WERI-Rb-1 (cell line): Measurements from ENCODE around the gene PREPL.
"Not testable (repeated sequence)": the region's sequence is repeated elsewhere in the genome, so short reads cannot be mapped to it uniquely, and the experiment has no call there.

Experiments used
- DNase-seq: peaks from one replicate; pipeline ENCODE4 v3.0.0-alpha.2; 2020
- H3K27ac ChIP-seq: fragments of 250-450 bp; sonication (Bioruptor Pico); 2 replicates; pipeline ENCODE4 v1.5.1; 2020; ENCODE audit warnings: mild to moderate bottlenecking, moderate library complexity
- H3K27me3 ChIP-seq: fragments of 250-450 bp; sonication (Bioruptor Pico); 2 replicates; pipeline ENCODE4 v1.5.1; 2021; ENCODE audit warnings: mild to moderate bottlenecking, low read depth, moderate library complexity; ENCODE audit not compliant: insufficient read depth, severe bottlenecking
- H3K36me3 ChIP-seq: fragments of 250-450 bp; sonication (Bioruptor Pico); 2 replicates; pipeline ENCODE4 v1.5.1; 2020; ENCODE audit warnings: mild to moderate bottlenecking, moderate library complexity
- H3K4me3 ChIP-seq: 2 replicates; pipeline ENCODE4 v1.5.1; 2011; ENCODE audit warnings: low read depth, mild to moderate bottlenecking, control low read depth, low read length
- H3K9me3 ChIP-seq: fragments of 250-450 bp; sonication (Bioruptor Pico); 2 replicates; pipeline ENCODE4 v1.5.1; 2021; ENCODE audit warnings: mild to moderate bottlenecking, moderate library complexity; ENCODE audit not compliant: severe bottlenecking
- CTCF ChIP-seq: IDR thresholded peaks from 2 replicates; pipeline ENCODE4 v1.5.1; 2011; ENCODE audit warnings: low read depth, mild to moderate bottlenecking, control low read depth, inconsistent platforms, low read length

Gene PREPL

GRCh38 chr2:44315945-44316344 is 45.3 kb downstream of the PREPL start:
- no peak overlapping the region for H3K4me3 ChIP-seq
- peaks cover 37% of the 10 kb centered on the region for H3K36me3 ChIP-seq
- no peaks in the 10 kb centered on the region for H3K27me3 ChIP-seq
- peaks cover 8% of the 10 kb centered on the region for H3K9me3 ChIP-seq
- no peak overlapping the region for H3K27ac ChIP-seq
- no peak for TF ChIP-seq CTCF
- no peak for DNase-seq

GRCh38 chr2:44314362-44314761 is 46.9 kb downstream of the PREPL start:
- Histone ChIP-seq H3K4me3 (no peak overlapping the region), H3K9me3 (peaks cover 23% of the 10 kb centered on the region), H3K27me3 (no peaks in the 10 kb centered on the region), H3K27ac (no peak overlapping the region), H3K36me3 (peaks cover 28% of the 10 kb centered on the region)
- no peak for TF ChIP-seq CTCF
- DNase-seq: no peak

- no peak overlapping the region for H3K27ac ChIP-seq
- peaks cover 23% of the 10 kb centered on the region for H3K9me3 ChIP-seq
- no peak for DNase-seq
- TF ChIP-seq CTCF: no peak
- H3K4me3 ChIP-seq: no peak overlapping the region
- peaks cover 17% of the 10 kb centered on the region for H3K36me3 ChIP-seq
- no peaks in the 10 kb centered on the region for H3K27me3 ChIP-seq
Measured at GRCh38 chr2:44310287-44310686, 51.0 kb downstream of the PREPL start.

GRCh38 chr2:44305882-44306281 is 55.4 kb downstream of the PREPL start:
- no peak for DNase-seq
- Histone ChIP-seq H3K27me3 (no peaks in the 10 kb centered on the region), H3K9me3 (peaks cover 20% of the 10 kb centered on the region), H3K27ac (no peak overlapping the region), H3K4me3 (no peak overlapping the region), H3K36me3 (peaks cover 7% of the 10 kb centered on the region; the same call in 1 of the 2 replicates)
- no peak for TF ChIP-seq CTCF

GRCh38 chr2:44304258-44304657 is 57.0 kb downstream of the PREPL start:
- TF ChIP-seq CTCF: no peak
- no peak overlapping the region for H3K4me3 ChIP-seq
- no peak for DNase-seq
- peaks cover 5% of the 10 kb centered on the region for H3K9me3 ChIP-seq
- H3K27ac ChIP-seq: no peak overlapping the region
- H3K36me3 ChIP-seq: no peaks in the 10 kb centered on the region
- H3K27me3 ChIP-seq: no peaks in the 10 kb centered on the region

- not testable (repeated sequence) for H3K27ac ChIP-seq, H3K9me3 ChIP-seq, H3K36me3 ChIP-seq, H3K4me3 ChIP-seq, H3K27me3 ChIP-seq, DNase-seq
Measured at GRCh38 chr2:44303766-44304165, 57.5 kb downstream of the PREPL start.
